Activated naive CD8-positive, alpha-beta T cell treated with anti-CD3 and anti-CD28 coated beads for 36 hours (primary cell): Measurements from ENCODE around the gene GNMT. TPM values are rescaled to one million over a fixed set of nuclear protein-coding genes. Genes with fewer than 3 reads are reported as not detected.

Experiments
- DNase-seq: peaks from one replicate; pipeline ENCODE4 v3.0.0; 2021
- H3K27ac Mint-ChIP-seq: one replicate; pipeline ENCODE4 v1.8.0; 2022; ENCODE audit warnings: mild to moderate bottlenecking, moderate library complexity, mixed read lengths
- H3K27me3 Mint-ChIP-seq: one replicate; pipeline ENCODE4 v1.8.0; 2022; ENCODE audit warnings: mild to moderate bottlenecking, mixed read lengths
- H3K36me3 Mint-ChIP-seq: one replicate; pipeline ENCODE4 v1.8.0; 2021; ENCODE audit warnings: mild to moderate bottlenecking, mixed read lengths
- H3K4me1 Mint-ChIP-seq: one replicate; pipeline ENCODE4 v1.8.0; 2021; ENCODE audit warnings: mixed read lengths
- H3K4me3 Mint-ChIP-seq: one replicate; pipeline ENCODE4 v1.8.0; 2022; ENCODE audit warnings: mild to moderate bottlenecking, moderate library complexity, mixed read lengths
- H3K9me3 Mint-ChIP-seq: one replicate; pipeline ENCODE4 v1.8.0; 2022; ENCODE audit warnings: mixed read lengths
- total RNA-seq, 2 experiments: library from RNA; stranded (reverse); gene quantifications; one replicate each; pipeline ENCODE4 v1.2.3, GENCODE V29; 2021

Gene GNMT
- total RNA-seq, 2 experiments from 2014 or later, result 0.20 to 0.35 TPM

- peaks cover 22% of the 10 kb centered on the region for H3K36me3 Mint-ChIP-seq
- H3K4me3 Mint-ChIP-seq, result no peak overlapping the region
- DNase-seq, result no peak
- H3K27ac Mint-ChIP-seq, result peak overlapping the region; percentile 54
- H3K9me3 Mint-ChIP-seq, result no peaks in the 10 kb centered on the region
- H3K4me1 Mint-ChIP-seq, result peaks cover 26% of the 10 kb centered on the region
- no peaks in the 10 kb centered on the region for H3K27me3 Mint-ChIP-seq
These were observed 48.6 kb downstream of the GNMT start for GRCh38 chr6:43009124-43009523.

GRCh38 chr6:43011207-43011606 is 50.7 kb downstream of the GNMT start:
- Mint-ChIP-seq H3K36me3 (peaks cover 19% of the 10 kb centered on the region), H3K9me3 (no peaks in the 10 kb centered on the region), H3K27me3 (no peaks in the 10 kb centered on the region), H3K4me3 (no peak overlapping the region), H3K4me1 (peaks cover 34% of the 10 kb centered on the region), H3K27ac (no peak overlapping the region)
- DNase-seq, result no peak

GRCh38 chr6:43012364-43012763 is 51.8 kb downstream of the GNMT start:
- H3K27me3 Mint-ChIP-seq, result no peaks in the 10 kb centered on the region
- H3K4me1 Mint-ChIP-seq, result peaks cover 37% of the 10 kb centered on the region
- peaks cover 19% of the 10 kb centered on the region for H3K36me3 Mint-ChIP-seq
- no peaks in the 10 kb centered on the region for H3K9me3 Mint-ChIP-seq
- peak overlapping the region; percentile 95 for H3K4me3 Mint-ChIP-seq
- DNase-seq, result no peak
- peak overlapping the region; percentile 90 for H3K27ac Mint-ChIP-seq

GRCh38 chr6:43013097-43013842 is 52.7 kb downstream of the GNMT start:
- H3K27me3 Mint-ChIP-seq, result no peaks in the 10 kb centered on the region
- peak overlapping the region; percentile 90 for H3K27ac Mint-ChIP-seq
- DNase-seq, result no peak
- H3K36me3 Mint-ChIP-seq, result peaks cover 24% of the 10 kb centered on the region
- no peaks in the 10 kb centered on the region for H3K9me3 Mint-ChIP-seq
- peaks cover 37% of the 10 kb centered on the region for H3K4me1 Mint-ChIP-seq
- peak overlapping the region; percentile 95 for H3K4me3 Mint-ChIP-seq

Other genes with a start within 250 kb of the GNMT start
- under 1 TPM in 1 of 2 experiments, not detected in 1; 0.06 TPM for gene PRPH2, start 238.2 kb upstream of the GNMT start, total RNA-seq
- gene TBCC, start 214.7 kb upstream of the GNMT start, total RNA-seq, result 10 to 100 TPM; 16.8 to 18.3 TPM
- gene BICRAL, start 178.7 kb upstream of the GNMT start, total RNA-seq, result 10 to 100 TPM; 10.6 to 10.7 TPM
- 100 to 1,000 TPM; 193 to 200 TPM for gene RPL7L1, start 81.1 kb upstream of the GNMT start, total RNA-seq
- not detected for gene PTCRA, start 44.7 kb upstream of the GNMT start, total RNA-seq
- gene CNPY3, start 31.3 kb upstream of the GNMT start, total RNA-seq, result 10 to 100 TPM; 53.6 to 55.7 TPM
- 10 to 100 TPM; 15.2 to 16.7 TPM for gene PEX6, start 18.4 kb downstream of the GNMT start, total RNA-seq
- gene PPP2R5D, start 23.8 kb downstream of the GNMT start, total RNA-seq, result 10 to 100 TPM; 43.0 to 43.4 TPM
- gene MEA1, start 53.2 kb downstream of the GNMT start, total RNA-seq, result 100 to 1,000 TPM in 1 of 2 experiments, 10 to 100 TPM in 1; 98.6 to 105 TPM
- 10 to 100 TPM; 65.8 to 66.1 TPM for gene KLHDC3, start 53.5 kb downstream of the GNMT start, total RNA-seq
- gene RRP36, start 60.9 kb downstream of the GNMT start, total RNA-seq, result 10 to 100 TPM; 87.6 to 93.0 TPM
- gene CUL7, start 93.1 kb downstream of the GNMT start, total RNA-seq, result 10 to 100 TPM in 1 of 2 experiments, 1 to 10 TPM in 1; 9.3 to 10.2 TPM
- gene MRPL2, start 98.7 kb downstream of the GNMT start, total RNA-seq, result 100 to 1,000 TPM; 112 to 113 TPM
- 1 to 10 TPM; 9.5 to 10.0 TPM for gene KLC4, start 98.9 kb downstream of the GNMT start, total RNA-seq
- 1 to 10 TPM; 3.3 to 3.9 TPM for gene PTK7, start 115.6 kb downstream of the GNMT start, total RNA-seq
- gene SRF, start 210.5 kb downstream of the GNMT start, total RNA-seq, result 10 to 100 TPM; 49.1 to 49.9 TPM
- gene CUL9, start 221.4 kb downstream of the GNMT start, total RNA-seq, result 10 to 100 TPM; 31.3 to 31.5 TPM